LNCaP clone FGC (cell line): Measurements from ENCODE around the gene ZNF787.
A peak's percentile ranks its signal among the peaks of the same experiment; 100 is the strongest.

Source experiments
- DNase-seq: peaks from one replicate; pipeline ENCODE4 v3.0.0-alpha.2; 2011; ENCODE audit warnings: low read depth
- H3K4me3 ChIP-seq: 2 replicates; pipeline ENCODE4 v1.5.1; 2011; ENCODE audit warnings: mild to moderate bottlenecking, low read depth, low read length, control low read depth
- CTCF ChIP-seq: IDR thresholded peaks from 2 replicates; pipeline ENCODE4 v1.5.1; 2012; ENCODE audit warnings: mild to moderate bottlenecking; ENCODE audit not compliant: control insufficient read depth, insufficient read depth; ENCODE audit errors: extremely low read depth

Gene ZNF787

GRCh38 chr19:56159622-56160271 lies 38.7 kb upstream of the ZNF787 start:
- TF ChIP-seq CTCF: no peak
- no peak overlapping the region for H3K4me3 ChIP-seq
- DNase-seq: no peak

- no peak for DNase-seq
- no peak for TF ChIP-seq CTCF
- H3K4me3 ChIP-seq: no peak overlapping the region
Measured at GRCh38 chr19:56159009-56159559, 38.0 kb upstream of the ZNF787 start.

- no peak overlapping the region for H3K4me3 ChIP-seq
- TF ChIP-seq CTCF: no peak
Measured at GRCh38 chr19:56158170-56158757, 37.2 kb upstream of the ZNF787 start.

GRCh38 chr19:56156768-56157167 lies 35.7 kb upstream of the ZNF787 start:
- no peak for TF ChIP-seq CTCF
- no peak overlapping the region for H3K4me3 ChIP-seq
- no peak for DNase-seq

More at GRCh38 chr19:56158170-56158757, 37.2 kb upstream of the ZNF787 start:
- no peak for DNase-seq

- H3K4me3 ChIP-seq: no peak overlapping the region
- peak; percentile 30; the same call in 1 of the 2 replicates for TF ChIP-seq CTCF
- no peak for DNase-seq
Measured at GRCh38 chr19:56155124-56155687, 34.1 kb upstream of the ZNF787 start.

GRCh38 chr19:56153507-56153906 lies 32.4 kb upstream of the ZNF787 start:
- TF ChIP-seq CTCF: no peak
- no peak overlapping the region for H3K4me3 ChIP-seq
- DNase-seq: no peak

GRCh38 chr19:56152644-56153043 lies 31.5 kb upstream of the ZNF787 start:
- no peak for TF ChIP-seq CTCF
- no peak for DNase-seq
- H3K4me3 ChIP-seq: no peak overlapping the region
